ENCODE measurements around the gene LRRN1.
A peak's percentile ranks its signal among the peaks of the same experiment; 100 is the strongest.

LRRN1 gene

GRCh38 chr3:3792391-3792790, 6.8 kb upstream of the LRRN1 start:
- no peak overlapping the region for H3K4me3 ChIP-seq (ENCODE audit: low read depth, low read length)
- no peak for TF ChIP-seq CTCF (IDR thresholded peaks at IDR 0.05; ENCODE audit: low read depth, low read length, missing control alignments)
- no peak for DNase-seq (ENCODE audit: low read depth)

DNA sequence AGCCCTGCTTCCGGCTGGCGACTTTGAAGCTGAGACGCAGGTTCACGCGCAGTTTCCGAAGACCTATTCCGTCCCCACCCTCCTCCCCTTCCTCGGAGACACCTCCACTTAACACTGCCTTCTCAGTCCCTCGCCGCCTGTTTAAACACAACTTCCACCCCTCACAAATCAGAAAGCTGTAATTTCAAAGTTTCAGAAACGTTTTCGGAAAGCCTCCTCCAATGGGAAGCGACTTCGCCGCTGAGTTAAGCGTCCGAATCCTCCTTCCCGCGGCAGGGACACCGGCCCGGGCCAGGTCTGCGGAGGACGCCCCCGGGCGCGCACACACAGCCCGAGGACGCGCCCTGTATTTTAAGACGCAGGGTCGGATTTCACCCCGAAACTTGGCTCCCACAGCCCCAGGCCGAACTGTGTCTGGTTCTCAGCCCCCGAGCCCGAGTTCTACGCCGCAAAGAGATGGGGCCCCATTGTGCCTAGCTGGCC, 559 bp upstream of the LRRN1 start:
- no peak for DNase-seq (ENCODE audit: low read depth)
- no peak for TF ChIP-seq CTCF (IDR thresholded peaks at IDR 0.05; ENCODE audit: low read depth, low read length, missing control alignments)
- H3K4me3 ChIP-seq (ENCODE audit: low read depth, low read length): peak overlapping the region; percentile 32

- no peak for TF ChIP-seq CTCF (IDR thresholded peaks at IDR 0.05; ENCODE audit: low read depth, low read length, missing control alignments)
- DNase-seq (ENCODE audit: low read depth): no peak
- no peak overlapping the region for H3K4me3 ChIP-seq (ENCODE audit: low read depth, low read length)
Measured at GRCh38 chr3:3800080-3800455, 837 bp downstream of the LRRN1 start.

- DNase-seq (ENCODE audit: low read depth): no peak
- TF ChIP-seq CTCF (IDR thresholded peaks at IDR 0.05; ENCODE audit: low read depth, low read length, missing control alignments): no peak
Measured at GRCh38 chr3:3800685-3801493, 1.7 kb downstream of the LRRN1 start.

GRCh38 chr3:3801494-3801841, 2.2 kb downstream of the LRRN1 start:
- H3K4me3 ChIP-seq (ENCODE audit: low read depth, low read length): no peak overlapping the region
- no peak for TF ChIP-seq CTCF (IDR thresholded peaks at IDR 0.05; ENCODE audit: low read depth, low read length, missing control alignments)
- DNase-seq (ENCODE audit: low read depth): no peak

More at GRCh38 chr3:3800685-3801493, 1.7 kb downstream of the LRRN1 start:
- H3K4me3 ChIP-seq (ENCODE audit: low read depth, low read length): no peak overlapping the region

- no peak for TF ChIP-seq CTCF (IDR thresholded peaks at IDR 0.05; ENCODE audit: low read depth, low read length, missing control alignments)
- no peak overlapping the region for H3K4me3 ChIP-seq (ENCODE audit: low read depth, low read length)
- no peak for DNase-seq (ENCODE audit: low read depth)
Measured at GRCh38 chr3:3802046-3802445, 2.8 kb downstream of the LRRN1 start.

DNA sequence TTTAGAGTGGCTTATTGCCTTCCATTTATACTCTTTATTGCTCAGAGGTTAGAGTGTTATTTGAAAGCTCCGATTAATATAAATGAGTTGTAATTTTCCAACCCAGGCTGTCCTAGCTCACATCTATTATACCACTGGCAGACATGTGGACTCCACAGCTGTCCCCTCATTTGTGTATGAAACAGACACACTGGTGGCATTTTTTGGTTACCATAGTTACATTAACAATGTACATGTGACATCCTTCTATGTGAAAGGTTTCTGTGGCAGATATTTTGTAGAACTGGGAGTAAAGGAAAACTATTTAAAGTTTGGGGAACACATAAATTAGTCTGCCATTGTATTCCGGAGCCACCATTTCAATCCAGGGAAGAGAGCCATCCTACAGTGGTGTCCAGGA, 5.3 kb downstream of the LRRN1 start:
- no peak for TF ChIP-seq CTCF (IDR thresholded peaks at IDR 0.05; ENCODE audit: low read depth, low read length, missing control alignments)
- DNase-seq (ENCODE audit: low read depth): no peak
- no peak overlapping the region for H3K4me3 ChIP-seq (ENCODE audit: low read depth, low read length)
